ENCODE results near the gene GAL3ST1.

GAL3ST1 gene

DNA sequence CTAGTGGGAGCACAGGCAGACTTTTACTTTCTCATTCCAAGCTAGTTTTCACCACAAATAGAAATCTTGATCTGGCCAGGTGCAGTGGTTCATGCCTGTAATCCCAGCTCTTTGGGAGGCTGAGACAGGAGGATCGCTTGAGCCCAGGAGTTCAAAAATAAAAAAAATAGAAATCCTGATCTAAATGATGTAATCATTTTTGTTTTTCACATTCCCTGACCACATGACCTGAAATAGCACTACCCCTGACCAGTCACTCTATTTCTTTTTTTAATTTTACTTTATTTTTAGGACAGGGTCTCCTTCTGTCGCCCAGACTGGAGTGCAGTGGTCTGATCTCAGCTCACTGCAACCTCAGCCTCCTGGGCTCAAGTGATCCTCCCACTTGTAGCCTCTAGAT lies 30.3 kb upstream of the GAL3ST1 start:
- no peak overlapping the region for H3K27ac ChIP-seq
- TF ChIP-seq, protein P1, sequence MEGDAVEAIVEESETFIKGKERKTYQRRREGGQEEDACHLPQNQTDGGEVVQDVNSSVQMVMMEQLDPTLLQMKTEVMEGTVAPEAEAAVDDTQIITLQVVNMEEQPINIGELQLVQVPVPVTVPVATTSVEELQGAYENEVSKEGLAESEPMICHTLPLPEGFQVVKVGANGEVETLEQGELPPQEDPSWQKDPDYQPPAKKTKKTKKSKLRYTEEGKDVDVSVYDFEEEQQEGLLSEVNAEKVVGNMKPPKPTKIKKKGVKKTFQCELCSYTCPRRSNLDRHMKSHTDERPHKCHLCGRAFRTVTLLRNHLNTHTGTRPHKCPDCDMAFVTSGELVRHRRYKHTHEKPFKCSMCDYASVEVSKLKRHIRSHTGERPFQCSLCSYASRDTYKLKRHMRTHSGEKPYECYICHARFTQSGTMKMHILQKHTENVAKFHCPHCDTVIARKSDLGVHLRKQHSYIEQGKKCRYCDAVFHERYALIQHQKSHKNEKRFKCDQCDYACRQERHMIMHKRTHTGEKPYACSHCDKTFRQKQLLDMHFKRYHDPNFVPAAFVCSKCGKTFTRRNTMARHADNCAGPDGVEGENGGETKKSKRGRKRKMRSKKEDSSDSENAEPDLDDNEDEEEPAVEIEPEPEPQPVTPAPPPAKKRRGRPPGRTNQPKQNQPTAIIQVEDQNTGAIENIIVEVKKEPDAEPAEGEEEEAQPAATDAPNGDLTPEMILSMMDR (IDR thresholded peaks at IDR 0.05) = no peak
- no peaks in the 10 kb centered on the region for H3K36me3 ChIP-seq
- no peaks in the 10 kb centered on the region for H3K9me3 ChIP-seq
- peaks cover 6% of the 10 kb centered on the region for H3K27me3 ChIP-seq
- no peak overlapping the region for H3K4me3 ChIP-seq (ENCODE audit: low read depth in 1 of 2, low read length in 1 of 2)
- peaks cover 23 to 26% of the 10 kb centered on the region in 2 experiments for H3K4me1 ChIP-seq (ENCODE audit: control insufficient read depth in 1 of 2, insufficient read depth in 1 of 2, low read depth in 1 of 2, low read length in 1 of 2)

DNA sequence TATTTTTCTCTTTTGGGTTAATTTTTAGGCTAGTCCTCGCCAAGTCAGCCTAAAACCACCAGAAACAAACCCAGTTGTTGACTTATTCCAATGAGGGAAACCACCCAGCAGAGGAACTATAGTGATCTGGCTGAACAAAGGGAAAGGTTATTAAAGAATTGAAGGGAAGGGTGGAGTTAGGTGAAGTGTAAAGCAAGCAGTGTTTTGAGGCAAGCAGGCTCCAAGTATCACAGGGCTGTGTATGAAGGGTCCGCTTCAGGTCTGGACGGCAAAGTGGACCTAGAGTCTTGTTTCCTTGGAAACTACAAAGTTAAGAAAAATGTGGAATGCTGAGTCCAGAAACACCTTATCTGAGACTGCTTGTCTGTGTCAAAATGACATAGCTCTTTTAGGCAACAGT lies 29.3 kb upstream of the GAL3ST1 start:
- H3K36me3 ChIP-seq = no peaks in the 10 kb centered on the region
- no peak overlapping the region for H3K27ac ChIP-seq
- H3K4me1 ChIP-seq (ENCODE audit: control insufficient read depth in 1 of 2, insufficient read depth in 1 of 2, low read depth in 1 of 2, low read length in 1 of 2) = peaks cover 19 to 23% of the 10 kb centered on the region in 2 experiments
- TF ChIP-seq, protein P1 (IDR thresholded peaks at IDR 0.05) = no peak
- no peaks in the 10 kb centered on the region for H3K27me3 ChIP-seq
- no peak overlapping the region for H3K4me3 ChIP-seq (ENCODE audit: low read depth in 1 of 2, low read length in 1 of 2)
- H3K9me3 ChIP-seq = no peaks in the 10 kb centered on the region

DNA sequence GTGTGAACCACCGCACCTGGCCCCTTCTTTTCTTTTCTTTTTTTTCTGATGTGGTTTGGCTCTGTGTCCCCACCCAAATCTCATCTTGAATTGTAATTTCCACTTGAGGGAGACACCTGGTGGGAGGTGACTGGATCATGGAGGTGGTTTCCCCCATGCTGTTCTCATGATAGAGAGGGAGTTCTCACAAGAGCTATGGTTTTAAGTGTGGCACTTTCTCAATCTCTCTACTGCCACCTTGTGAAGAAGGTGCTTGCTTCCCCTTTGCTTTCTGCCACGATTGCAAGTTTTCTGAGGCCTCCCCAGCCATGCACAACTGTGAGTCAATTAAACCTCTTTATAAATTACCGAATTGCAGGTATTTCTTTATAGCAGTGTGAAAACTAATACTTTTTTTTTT lies 27.6 kb upstream of the GAL3ST1 start:
- Histone ChIP-seq H3K27ac (no peak overlapping the region), H3K4me3 (ENCODE audit: low read depth in 1 of 2, low read length in 1 of 2) (no peak overlapping the region), H3K4me1 (ENCODE audit: control insufficient read depth in 1 of 2, insufficient read depth in 1 of 2, low read depth in 1 of 2, low read length in 1 of 2) (peaks cover 14 to 19% of the 10 kb centered on the region in 2 experiments), H3K9me3 (no peaks in the 10 kb centered on the region), H3K27me3 (no peaks in the 10 kb centered on the region), H3K36me3 (no peaks in the 10 kb centered on the region)
- TF ChIP-seq, protein P1 (IDR thresholded peaks at IDR 0.05) = no peak

DNA sequence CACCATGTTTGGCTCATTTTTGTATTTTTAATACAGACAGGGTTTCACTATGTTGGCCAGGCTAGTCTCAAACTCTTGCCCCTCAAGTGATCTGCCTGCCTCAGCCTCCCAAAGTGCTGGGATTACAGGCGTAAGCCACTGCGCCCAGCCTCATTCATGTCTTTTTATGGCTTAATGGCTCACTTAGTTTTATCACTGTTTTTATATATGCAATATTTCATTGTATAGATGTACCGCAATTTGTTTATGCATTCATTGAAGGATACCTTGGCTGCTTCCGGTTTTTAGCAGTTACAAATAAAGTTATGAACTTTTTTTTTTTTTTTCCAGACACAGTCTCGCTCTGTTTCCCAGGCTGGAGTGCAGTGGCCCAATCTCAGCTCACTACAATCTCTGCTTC lies 27.0 kb upstream of the GAL3ST1 start:
- Histone ChIP-seq H3K4me3 (ENCODE audit: low read depth in 1 of 2, low read length in 1 of 2) (no peak overlapping the region), H3K27me3 (no peaks in the 10 kb centered on the region), H3K27ac (no peak overlapping the region), H3K4me1 (ENCODE audit: control insufficient read depth in 1 of 2, insufficient read depth in 1 of 2, low read depth in 1 of 2, low read length in 1 of 2) (peaks cover 10 to 13% of the 10 kb centered on the region in 2 experiments), H3K36me3 (no peaks in the 10 kb centered on the region), H3K9me3 (no peaks in the 10 kb centered on the region)
- TF ChIP-seq, protein P1 (IDR thresholded peaks at IDR 0.05) = no peak

DNA sequence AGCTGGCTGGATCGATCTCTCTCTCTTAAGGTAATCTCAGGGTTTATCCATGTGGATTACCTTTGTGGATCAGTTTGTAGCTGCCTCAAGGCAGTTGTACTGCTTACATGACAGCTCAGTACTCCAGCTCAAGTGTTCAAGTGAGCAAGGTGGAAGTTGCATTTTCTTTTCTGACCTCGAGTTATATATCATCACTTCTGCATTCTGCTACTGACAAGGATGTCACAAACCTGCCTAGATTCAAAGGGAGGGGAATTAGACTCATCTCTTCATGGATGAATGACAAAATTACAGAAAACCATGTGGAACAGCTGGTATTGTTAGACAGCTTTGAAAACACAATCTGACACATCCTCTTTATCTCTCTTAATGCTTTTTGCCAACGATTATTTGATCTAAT lies 26.5 kb upstream of the GAL3ST1 start:
- H3K36me3 ChIP-seq = no peaks in the 10 kb centered on the region
- no peak overlapping the region for H3K4me3 ChIP-seq (ENCODE audit: low read depth in 1 of 2, low read length in 1 of 2)
- no peak overlapping the region for H3K27ac ChIP-seq
- H3K4me1 ChIP-seq (ENCODE audit: control insufficient read depth in 1 of 2, insufficient read depth in 1 of 2, low read depth in 1 of 2, low read length in 1 of 2) = peaks cover 5 to 7% of the 10 kb centered on the region in 2 experiments
- TF ChIP-seq, protein P1 (IDR thresholded peaks at IDR 0.05) = no peak
- no peaks in the 10 kb centered on the region for H3K9me3 ChIP-seq
- peaks cover 2% of the 10 kb centered on the region for H3K27me3 ChIP-seq

DNA sequence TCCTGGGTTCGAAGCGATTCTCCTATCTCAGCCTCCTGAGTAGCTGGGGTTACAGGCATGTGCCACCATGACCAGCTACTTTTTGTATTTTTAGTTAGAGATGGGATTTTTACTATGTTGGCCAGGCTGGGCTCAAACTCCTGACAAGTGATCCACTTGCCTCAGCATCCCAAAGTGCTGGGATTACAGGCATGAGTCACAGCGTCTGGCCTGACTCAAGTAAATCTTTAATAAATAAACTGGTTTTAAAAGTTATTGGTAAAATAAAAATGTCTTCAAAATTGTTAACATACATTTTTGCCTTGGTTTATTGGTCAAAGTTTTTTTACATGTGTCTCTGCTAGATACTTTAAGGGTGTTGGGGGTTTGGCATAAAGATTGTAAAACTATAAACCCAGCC lies 24.5 kb upstream of the GAL3ST1 start:
- H3K27ac ChIP-seq = no peak overlapping the region
- TF ChIP-seq, protein P1 (IDR thresholded peaks at IDR 0.05) = no peak
- no peaks in the 10 kb centered on the region for H3K9me3 ChIP-seq
- H3K27me3 ChIP-seq = peaks cover 19% of the 10 kb centered on the region
- no peaks in the 10 kb centered on the region for H3K4me1 ChIP-seq (ENCODE audit: control insufficient read depth in 1 of 2, insufficient read depth in 1 of 2, low read depth in 1 of 2, low read length in 1 of 2)
- H3K4me3 ChIP-seq (ENCODE audit: low read depth in 1 of 2, low read length in 1 of 2) = no peak overlapping the region
- no peaks in the 10 kb centered on the region for H3K36me3 ChIP-seq

Data from neutrophil (primary cell).